Osteoblast (primary cell): ENCODE measurements around the gene NEGR1. TPM values are rescaled to one million over a fixed set of nuclear protein-coding genes. Genes with fewer than 3 reads are reported as not detected.

ENCODE experiments used
- DNase-seq: peaks from one replicate; pipeline ENCODE4 v3.0.0; 2011; ENCODE audit warnings: low spot score, mixed read lengths; ENCODE audit not compliant: insufficient read length; ENCODE audit errors: missing footprints
- H2AFZ ChIP-seq: 2 replicates; pipeline ENCODE4 v1.6.0; 2011; ENCODE audit warnings: mild to moderate bottlenecking, low read length
- H3K27ac ChIP-seq: 2 replicates; pipeline ENCODE4 v1.5.1; 2011; ENCODE audit warnings: mild to moderate bottlenecking, low read depth, low read length, moderate library complexity
- H3K27me3 ChIP-seq: 2 replicates; pipeline ENCODE4 v1.6.0; 2012; ENCODE audit warnings: mild to moderate bottlenecking, control low read depth, inconsistent platforms, low read length, moderate library complexity; ENCODE audit not compliant: insufficient read depth
- H3K36me3 ChIP-seq: 2 replicates; pipeline ENCODE4 v1.5.1; 2011; ENCODE audit warnings: mild to moderate bottlenecking, low read length, control low read depth, moderate library complexity; ENCODE audit not compliant: insufficient read depth
- H3K4me1 ChIP-seq: 2 replicates; pipeline ENCODE4 v1.5.1; 2011; ENCODE audit warnings: mild to moderate bottlenecking, low read length, control low read depth, moderate library complexity; ENCODE audit not compliant: insufficient read depth
- H3K4me2 ChIP-seq: 2 replicates; pipeline ENCODE4 v1.6.0; 2011; ENCODE audit warnings: mild to moderate bottlenecking, low read length; ENCODE audit not compliant: insufficient read depth
- H3K4me3 ChIP-seq: fragments of 200-600 bp; sonication (generic); 3 replicates; pipeline ENCODE4 v1.5.1; 2012; ENCODE audit warnings: mild to moderate bottlenecking, low read length, inconsistent platforms; ENCODE audit not compliant: insufficient read depth
- H3K79me2 ChIP-seq: 2 replicates; pipeline ENCODE4 v1.6.0; 2012; ENCODE audit warnings: mild to moderate bottlenecking, low read length, control low read depth, inconsistent platforms; ENCODE audit not compliant: insufficient read depth
- H3K9me3 ChIP-seq: 2 replicates; pipeline ENCODE4 v1.5.1; 2011; ENCODE audit warnings: low read depth, low read length, control low read depth
- H4K20me1 ChIP-seq: 2 replicates; pipeline ENCODE4 v1.6.0; 2012; ENCODE audit warnings: mild to moderate bottlenecking, low read length, control low read depth; ENCODE audit not compliant: insufficient read depth
- total RNA-seq: library from RNA; depleted of rRNA; stranded (reverse); fragments of >200 nt; gene quantifications from 2 replicates; pipeline ENCODE4 v1.2.3, GENCODE V29; 2012
- TF ChIP-seq, protein P1 (sequence below): IDR thresholded peaks from 2 replicates; pipeline ENCODE4 v1.5.1; 2011; ENCODE audit warnings: mild to moderate bottlenecking, low read depth, low read length, moderate library complexity; ENCODE audit errors: extremely low read depth

The NEGR1 gene
- total RNA-seq, 1 donor, result 18.1 TPM

DNA sequence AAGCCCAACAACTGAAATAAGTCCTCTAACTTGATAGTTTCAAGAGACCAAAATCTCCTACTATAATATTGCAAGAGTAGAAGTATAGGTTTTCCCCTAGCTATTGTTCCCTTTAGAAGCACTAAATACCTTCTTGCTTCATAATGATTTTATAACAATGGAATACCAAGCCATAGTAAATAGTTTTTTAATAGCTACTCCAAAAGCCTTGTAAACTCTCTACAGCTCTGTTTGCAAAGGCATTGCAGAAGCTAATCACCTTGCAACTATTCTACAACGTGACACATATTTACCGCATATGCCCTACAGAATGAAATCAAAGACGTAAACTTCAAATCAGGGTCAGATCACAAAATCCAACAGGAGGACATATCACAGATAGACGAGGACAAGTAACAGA is 750.0 kb downstream of the NEGR1 start:
- no peak for DNase-seq
- H4K20me1 ChIP-seq, result no peaks in the 10 kb centered on the region
- H3K4me3 ChIP-seq, result no peak overlapping the region
- no peaks in the 10 kb centered on the region for H3K4me1 ChIP-seq
- H3K4me2 ChIP-seq, result no peak overlapping the region
- no peaks in the 10 kb centered on the region for H3K36me3 ChIP-seq
- no peaks in the 10 kb centered on the region for H3K79me2 ChIP-seq
- H3K9me3 ChIP-seq, result no peaks in the 10 kb centered on the region
- TF ChIP-seq, protein P1, sequence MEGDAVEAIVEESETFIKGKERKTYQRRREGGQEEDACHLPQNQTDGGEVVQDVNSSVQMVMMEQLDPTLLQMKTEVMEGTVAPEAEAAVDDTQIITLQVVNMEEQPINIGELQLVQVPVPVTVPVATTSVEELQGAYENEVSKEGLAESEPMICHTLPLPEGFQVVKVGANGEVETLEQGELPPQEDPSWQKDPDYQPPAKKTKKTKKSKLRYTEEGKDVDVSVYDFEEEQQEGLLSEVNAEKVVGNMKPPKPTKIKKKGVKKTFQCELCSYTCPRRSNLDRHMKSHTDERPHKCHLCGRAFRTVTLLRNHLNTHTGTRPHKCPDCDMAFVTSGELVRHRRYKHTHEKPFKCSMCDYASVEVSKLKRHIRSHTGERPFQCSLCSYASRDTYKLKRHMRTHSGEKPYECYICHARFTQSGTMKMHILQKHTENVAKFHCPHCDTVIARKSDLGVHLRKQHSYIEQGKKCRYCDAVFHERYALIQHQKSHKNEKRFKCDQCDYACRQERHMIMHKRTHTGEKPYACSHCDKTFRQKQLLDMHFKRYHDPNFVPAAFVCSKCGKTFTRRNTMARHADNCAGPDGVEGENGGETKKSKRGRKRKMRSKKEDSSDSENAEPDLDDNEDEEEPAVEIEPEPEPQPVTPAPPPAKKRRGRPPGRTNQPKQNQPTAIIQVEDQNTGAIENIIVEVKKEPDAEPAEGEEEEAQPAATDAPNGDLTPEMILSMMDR, result no peak
- no peak overlapping the region for H3K27ac ChIP-seq
- H3K27me3 ChIP-seq, result no peaks in the 10 kb centered on the region
- H2AFZ ChIP-seq, result no peak overlapping the region

DNA sequence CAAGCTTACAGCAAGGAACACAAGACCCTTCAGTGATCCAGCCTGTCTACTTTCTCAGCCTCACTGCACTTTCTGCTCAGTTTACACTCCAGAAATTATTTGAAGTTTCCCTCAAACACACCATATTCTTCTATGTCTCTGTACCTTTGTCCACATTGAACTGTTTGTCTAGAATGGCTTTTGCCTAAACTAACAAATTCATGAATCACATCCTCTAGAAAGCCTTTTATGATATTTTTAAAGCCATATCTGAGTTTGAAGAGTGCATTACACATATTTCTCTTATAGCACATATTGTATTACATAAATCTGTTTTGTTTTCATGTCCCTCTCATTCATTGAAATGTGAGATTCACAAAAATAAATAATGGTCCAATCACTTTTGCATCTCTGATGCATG is 755.5 kb downstream of the NEGR1 start:
- Histone ChIP-seq H3K9me3 (no peaks in the 10 kb centered on the region), H4K20me1 (no peaks in the 10 kb centered on the region), H3K27me3 (no peaks in the 10 kb centered on the region), H3K36me3 (no peaks in the 10 kb centered on the region), H3K4me3 (no peak overlapping the region), H3K27ac (no peak overlapping the region), H3K4me1 (no peaks in the 10 kb centered on the region), H3K4me2 (no peak overlapping the region), H3K79me2 (no peaks in the 10 kb centered on the region), H2AFZ (no peak overlapping the region)
- TF ChIP-seq, protein P1, result no peak
- DNase-seq, result no peak

DNA sequence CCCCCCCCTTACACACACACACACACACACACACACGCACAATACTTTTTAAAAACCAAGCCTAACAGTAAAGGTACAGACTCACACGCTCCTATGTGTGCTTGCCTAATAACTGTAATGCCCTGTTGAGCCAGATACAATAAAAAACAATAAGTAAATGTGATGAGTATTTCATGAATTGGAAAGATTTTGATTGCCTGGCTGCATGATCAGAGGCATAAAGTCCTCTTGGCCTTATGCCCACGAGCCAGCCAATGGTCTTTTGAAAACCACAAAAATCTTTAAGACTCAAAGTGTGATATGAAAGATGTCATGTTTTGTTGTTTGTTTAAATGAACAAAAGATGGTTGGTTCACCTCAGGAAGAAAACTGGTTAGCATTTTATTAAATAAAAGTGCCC is 759.6 kb downstream of the NEGR1 start:
- DNase-seq, result no peak
- TF ChIP-seq, protein P1, result no peak
- Histone ChIP-seq H3K36me3 (no peaks in the 10 kb centered on the region), H3K4me1 (no peaks in the 10 kb centered on the region), H3K27me3 (no peaks in the 10 kb centered on the region), H3K4me2 (no peak overlapping the region), H3K27ac (no peak overlapping the region), H4K20me1 (no peaks in the 10 kb centered on the region), H3K4me3 (no peak overlapping the region), H2AFZ (no peak overlapping the region), H3K79me2 (no peaks in the 10 kb centered on the region), H3K9me3 (no peaks in the 10 kb centered on the region)

DNA sequence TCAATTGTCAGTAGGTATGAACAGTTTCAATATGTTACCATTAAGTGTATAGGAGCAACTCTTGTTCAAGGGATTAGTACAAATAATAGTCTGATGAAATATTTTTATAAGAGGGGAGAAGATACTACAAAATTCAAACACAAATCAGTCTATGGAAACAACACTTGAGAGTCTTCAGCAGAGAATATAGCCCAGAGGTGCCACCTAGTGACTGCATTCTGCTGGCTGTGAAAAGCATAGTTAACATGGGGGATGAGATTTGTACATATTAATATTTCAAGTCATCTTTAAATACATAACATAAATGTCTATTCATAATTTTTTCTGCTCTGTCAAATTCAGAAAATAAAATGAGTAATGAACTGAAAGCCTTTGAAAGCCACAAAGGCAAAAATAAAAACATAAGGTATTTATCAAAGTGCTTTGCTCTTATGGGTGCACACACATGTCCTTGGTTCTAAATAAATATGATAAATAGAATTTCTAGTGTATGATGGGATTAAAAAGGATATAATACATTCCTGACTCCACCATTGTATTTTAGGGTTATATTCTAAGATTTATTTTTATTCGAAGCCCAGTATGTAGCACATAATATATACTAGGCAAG is 760.6 kb downstream of the NEGR1 start:
- H4K20me1 ChIP-seq, result no peaks in the 10 kb centered on the region
- TF ChIP-seq, protein P1, result peak; percentile 52
- no peak overlapping the region for H2AFZ ChIP-seq
- H3K4me2 ChIP-seq, result no peak overlapping the region
- H3K79me2 ChIP-seq, result no peaks in the 10 kb centered on the region
- no peaks in the 10 kb centered on the region for H3K9me3 ChIP-seq
- H3K36me3 ChIP-seq, result no peaks in the 10 kb centered on the region
- no peaks in the 10 kb centered on the region for H3K4me1 ChIP-seq
- DNase-seq, result peak; percentile 45
- no peak overlapping the region for H3K4me3 ChIP-seq
- no peaks in the 10 kb centered on the region for H3K27me3 ChIP-seq
- H3K27ac ChIP-seq, result no peak overlapping the region
